ENCODE data around the gene FGB. TPM values are rescaled to one million over a fixed set of nuclear protein-coding genes. Genes with fewer than 3 reads are reported as not detected.

The FGB gene
- total and polyA plus RNA-seq, 12 donors = 1.2 TPM; not detected in 11

DNA sequence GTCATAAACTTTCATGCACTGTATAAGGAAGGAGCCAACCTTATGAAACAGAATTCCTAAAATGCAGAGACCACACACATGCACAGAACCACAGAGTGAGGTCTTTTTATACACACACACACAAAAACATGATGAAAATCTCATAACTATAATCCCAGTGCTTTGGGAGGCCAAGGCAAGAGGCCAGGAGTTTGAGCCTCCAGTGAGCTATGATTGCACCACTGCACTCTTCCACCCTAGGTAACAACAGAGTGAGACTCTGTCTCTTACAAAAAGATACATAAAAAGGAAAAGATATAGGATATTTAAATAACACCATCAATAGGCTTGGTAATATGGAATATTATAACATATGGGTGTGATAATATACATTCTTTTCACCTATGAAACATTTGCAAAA, 17.1 kb downstream of the FGB start:
- no peaks in the 10 kb centered on the region for H3K36me3 ChIP-seq
- no peak overlapping the region for H3K4me3 ChIP-seq
- TF ChIP-seq, protein P1, sequence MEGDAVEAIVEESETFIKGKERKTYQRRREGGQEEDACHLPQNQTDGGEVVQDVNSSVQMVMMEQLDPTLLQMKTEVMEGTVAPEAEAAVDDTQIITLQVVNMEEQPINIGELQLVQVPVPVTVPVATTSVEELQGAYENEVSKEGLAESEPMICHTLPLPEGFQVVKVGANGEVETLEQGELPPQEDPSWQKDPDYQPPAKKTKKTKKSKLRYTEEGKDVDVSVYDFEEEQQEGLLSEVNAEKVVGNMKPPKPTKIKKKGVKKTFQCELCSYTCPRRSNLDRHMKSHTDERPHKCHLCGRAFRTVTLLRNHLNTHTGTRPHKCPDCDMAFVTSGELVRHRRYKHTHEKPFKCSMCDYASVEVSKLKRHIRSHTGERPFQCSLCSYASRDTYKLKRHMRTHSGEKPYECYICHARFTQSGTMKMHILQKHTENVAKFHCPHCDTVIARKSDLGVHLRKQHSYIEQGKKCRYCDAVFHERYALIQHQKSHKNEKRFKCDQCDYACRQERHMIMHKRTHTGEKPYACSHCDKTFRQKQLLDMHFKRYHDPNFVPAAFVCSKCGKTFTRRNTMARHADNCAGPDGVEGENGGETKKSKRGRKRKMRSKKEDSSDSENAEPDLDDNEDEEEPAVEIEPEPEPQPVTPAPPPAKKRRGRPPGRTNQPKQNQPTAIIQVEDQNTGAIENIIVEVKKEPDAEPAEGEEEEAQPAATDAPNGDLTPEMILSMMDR (IDR thresholded peaks at IDR 0.05) = no peak
- H3K9me3 ChIP-seq = no peaks in the 10 kb centered on the region
- DNase-seq = no peak
- no peak for ATAC-seq
- H3K4me1 ChIP-seq = no peaks in the 10 kb centered on the region
- intact Hi-C loops (cut with DNase I) = no loop called here
- no peak overlapping the region for H3K27ac ChIP-seq
- H3K27me3 ChIP-seq = peaks cover 0 to 29% (median 10%) of the 10 kb centered on the region in 7 donors

DNA sequence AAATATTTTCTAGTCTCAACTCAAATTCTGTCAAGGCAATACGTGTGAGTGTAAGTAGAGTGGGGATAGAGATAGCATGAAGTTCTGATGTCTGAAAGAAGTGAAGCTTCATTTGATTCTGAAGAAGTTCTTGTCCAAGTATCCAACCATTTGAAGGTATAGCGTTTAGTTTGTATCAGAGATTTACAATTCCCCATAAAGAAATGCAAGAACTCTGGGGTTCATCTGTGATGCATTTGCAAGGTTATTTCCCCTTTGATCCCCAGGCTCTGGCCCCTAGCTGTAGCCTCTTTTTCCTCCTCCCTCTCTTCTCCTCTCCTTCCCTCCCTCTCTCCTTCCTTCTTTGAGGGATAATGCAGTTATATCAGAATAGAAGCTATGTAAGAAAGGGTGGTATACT, 19.9 kb downstream of the FGB start:
- TF ChIP-seq, protein P1 (IDR thresholded peaks at IDR 0.05) = no peak
- DNase-seq (no peak), ATAC-seq (no peak)

DNA sequence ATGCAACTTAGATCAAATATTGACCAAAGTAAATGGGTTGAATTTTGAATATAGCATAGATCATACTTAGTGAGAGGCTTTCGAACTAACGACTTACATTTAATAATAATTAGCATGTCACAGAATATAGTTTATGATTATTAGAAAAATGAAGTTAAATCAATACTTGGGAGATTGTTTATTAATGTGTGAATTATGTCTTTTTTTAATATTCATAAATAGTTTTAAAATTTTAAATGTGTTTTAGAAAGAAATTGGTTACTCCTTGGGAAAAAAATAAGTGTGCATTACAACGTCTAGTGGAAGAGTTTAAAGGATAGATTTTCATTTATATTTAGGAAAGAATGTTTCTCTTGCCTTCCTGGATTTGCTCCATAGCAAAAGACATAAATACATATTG, 20.4 kb downstream of the FGB start:
- H3K4me1 ChIP-seq = no peaks in the 10 kb centered on the region
- no peak overlapping the region for H3K4me3 ChIP-seq
- peaks cover 0 to 18% (median 0%) of the 10 kb centered on the region in 7 donors for H3K27me3 ChIP-seq
- no peak for ATAC-seq
- WGBS, 2 donors = 86% methylated on average over 3 of the region's 3 CpGs
- H3K9me3 ChIP-seq = no peaks in the 10 kb centered on the region
- intact Hi-C loops (cut with DNase I) = no loop called here
- H3K36me3 ChIP-seq = no peaks in the 10 kb centered on the region
- H3K27ac ChIP-seq = no peak overlapping the region
- TF ChIP-seq, protein P1 (IDR thresholded peaks at IDR 0.05) = no peak
- no peak for DNase-seq

More for the DNA sequence above, 19.9 kb downstream of the FGB start:
- Histone ChIP-seq H3K36me3 (no peaks in the 10 kb centered on the region), H3K27ac (no peak overlapping the region), H3K9me3 (no peaks in the 10 kb centered on the region), H3K27me3 (peaks cover 0 to 18% (median 3%) of the 10 kb centered on the region in 7 donors), H3K4me1 (no peaks in the 10 kb centered on the region), H3K4me3 (no peak overlapping the region)
- WGBS, 2 donors = 55 to 74% methylated on average over 2 of the region's 2 CpGs
- intact Hi-C loops (cut with DNase I) = no loop called here

DNA sequence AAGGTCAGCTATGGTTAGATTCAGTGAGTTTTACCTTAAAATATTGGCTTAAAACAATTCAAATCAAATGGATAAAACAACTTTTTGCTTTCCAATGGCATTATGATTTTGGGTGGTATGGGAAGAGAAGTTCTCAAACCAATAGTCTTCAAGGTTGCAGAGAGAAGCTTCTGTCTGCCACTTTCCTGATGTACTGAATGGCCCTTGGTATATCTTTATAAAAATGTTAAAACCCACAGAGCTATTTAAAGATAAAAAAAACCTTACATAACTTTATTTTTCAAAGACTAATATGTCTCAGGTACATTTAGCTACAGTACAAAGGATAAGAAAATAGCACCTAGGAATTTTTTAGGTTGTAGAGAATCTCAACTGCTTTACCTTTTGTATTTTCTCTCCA, 20.9 kb downstream of the FGB start:
- intact Hi-C loops (cut with DNase I) = no loop called here
- Histone ChIP-seq H3K27ac (no peak overlapping the region), H3K9me3 (no peaks in the 10 kb centered on the region), H3K27me3 (peaks cover 0 to 16% (median 0%) of the 10 kb centered on the region in 7 donors), H3K4me1 (no peaks in the 10 kb centered on the region), H3K36me3 (no peaks in the 10 kb centered on the region), H3K4me3 (no peak overlapping the region)
- TF ChIP-seq, protein P1 (IDR thresholded peaks at IDR 0.05) = no peak
- no peak for DNase-seq
- ATAC-seq = no peak

DNA sequence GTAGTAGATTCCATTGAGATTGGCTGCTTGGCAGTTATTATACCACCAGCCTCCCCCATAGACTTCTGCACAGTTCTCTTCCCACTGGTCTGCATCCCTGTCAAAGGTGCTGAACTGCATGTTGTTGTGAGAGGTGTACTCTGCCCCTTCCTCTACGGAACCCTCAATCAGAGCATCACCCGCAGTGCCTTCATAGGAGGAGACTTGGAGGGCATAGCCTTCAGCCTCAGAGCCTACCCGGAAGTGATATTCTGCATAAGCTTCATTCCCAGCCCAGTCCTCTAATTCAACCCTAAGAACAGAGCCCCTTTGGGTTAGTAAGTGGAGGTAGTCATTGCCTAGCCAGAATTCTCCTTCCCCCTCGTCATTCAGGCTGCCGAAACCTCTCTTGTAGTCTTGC, 21.4 kb downstream of the FGB start:
- DNase-seq = no peak
- TF ChIP-seq, protein P1 (IDR thresholded peaks at IDR 0.05) = no peak
- Histone ChIP-seq H3K9me3 (no peaks in the 10 kb centered on the region), H3K36me3 (no peaks in the 10 kb centered on the region), H3K4me3 (no peak overlapping the region), H3K4me1 (no peaks in the 10 kb centered on the region), H3K27ac (no peak overlapping the region), H3K27me3 (peaks cover 0 to 19% (median 0%) of the 10 kb centered on the region in 7 donors)
- intact Hi-C loops (cut with DNase I) = no loop called here
- no peak for ATAC-seq
- WGBS, 2 donors = 85 to 87% methylated on average over 5 of the region's 5 CpGs
